ENCODE data around the gene CYBA. TPM values are rescaled to one million over a fixed set of nuclear protein-coding genes. Genes with fewer than 3 reads are reported as not detected.

CYBA gene
- total RNA-seq, 1 experiment from 2014 or later: 867 TPM

- intact Hi-C loops (cut with micrococcal nuclease; ENCODE audit: unreplicated experiment): no loop called here
- DNase-seq: peak; percentile 68
- H3K4me3 Mint-ChIP-seq (ENCODE audit: low read depth, unreplicated experiment): peak overlapping the region; percentile 76
- no peak overlapping the region for H3K27ac Mint-ChIP-seq (ENCODE audit: unreplicated experiment)
- H3K27me3 Mint-ChIP-seq (ENCODE audit: unreplicated experiment): peaks cover 66% of the 10 kb centered on the region
- peaks cover 25% of the 10 kb centered on the region for H3K36me3 Mint-ChIP-seq (ENCODE audit: insufficient read depth, unreplicated experiment)
- BruUV-seq (replicated peaks): no TSS peak
- CTCF ChIA-PET: interaction anchor here (1.3 kb wide), 1 partner anchor 13 kb away, joined by 3 read pairs; no protein-coding TSS in a partner anchor
- TF ChIP-seq, protein P1, sequence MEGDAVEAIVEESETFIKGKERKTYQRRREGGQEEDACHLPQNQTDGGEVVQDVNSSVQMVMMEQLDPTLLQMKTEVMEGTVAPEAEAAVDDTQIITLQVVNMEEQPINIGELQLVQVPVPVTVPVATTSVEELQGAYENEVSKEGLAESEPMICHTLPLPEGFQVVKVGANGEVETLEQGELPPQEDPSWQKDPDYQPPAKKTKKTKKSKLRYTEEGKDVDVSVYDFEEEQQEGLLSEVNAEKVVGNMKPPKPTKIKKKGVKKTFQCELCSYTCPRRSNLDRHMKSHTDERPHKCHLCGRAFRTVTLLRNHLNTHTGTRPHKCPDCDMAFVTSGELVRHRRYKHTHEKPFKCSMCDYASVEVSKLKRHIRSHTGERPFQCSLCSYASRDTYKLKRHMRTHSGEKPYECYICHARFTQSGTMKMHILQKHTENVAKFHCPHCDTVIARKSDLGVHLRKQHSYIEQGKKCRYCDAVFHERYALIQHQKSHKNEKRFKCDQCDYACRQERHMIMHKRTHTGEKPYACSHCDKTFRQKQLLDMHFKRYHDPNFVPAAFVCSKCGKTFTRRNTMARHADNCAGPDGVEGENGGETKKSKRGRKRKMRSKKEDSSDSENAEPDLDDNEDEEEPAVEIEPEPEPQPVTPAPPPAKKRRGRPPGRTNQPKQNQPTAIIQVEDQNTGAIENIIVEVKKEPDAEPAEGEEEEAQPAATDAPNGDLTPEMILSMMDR (IDR thresholded peaks at IDR 0.05; ENCODE audit: unreplicated experiment): peak; percentile 76
- no peaks in the 10 kb centered on the region for H3K9me3 Mint-ChIP-seq (ENCODE audit: low read depth, unreplicated experiment)
- H3K4me1 Mint-ChIP-seq (ENCODE audit: low read depth, unreplicated experiment): peaks cover 21% of the 10 kb centered on the region
These were observed 34.6 kb upstream of the CYBA start for GRCh38 chr16:88685156-88686061.

DNA sequence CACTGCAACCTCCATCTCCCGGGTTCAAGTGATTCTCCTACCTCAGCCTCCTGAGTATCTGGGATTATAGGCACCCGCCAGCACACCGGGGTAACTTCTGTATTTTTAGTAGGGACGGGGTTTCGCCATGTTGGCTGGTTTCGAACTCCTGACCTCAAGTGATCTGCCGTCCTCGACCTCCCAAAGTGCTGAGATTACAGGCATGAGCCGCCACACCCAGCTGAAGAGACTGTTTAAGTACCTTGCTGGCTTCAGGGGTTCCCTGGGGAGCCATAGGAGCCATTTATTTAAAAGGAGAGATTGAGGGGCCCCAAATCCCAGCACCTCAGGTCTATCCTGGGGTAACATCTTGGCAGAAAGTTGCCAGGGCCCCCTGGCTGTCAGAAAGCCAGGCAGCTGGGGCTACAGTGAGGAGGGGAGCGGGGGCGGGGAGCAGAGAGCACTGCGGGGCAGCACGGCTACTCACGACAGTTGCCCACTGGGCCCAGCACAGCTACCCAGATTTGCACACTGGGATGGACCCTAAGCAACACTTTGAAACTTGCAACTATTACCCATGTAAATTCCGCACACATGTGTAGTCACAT lies 33.8 kb upstream of the CYBA start:
- DNase-seq: no peak
- Mint-ChIP-seq H3K27ac (ENCODE audit: unreplicated experiment) (no peak overlapping the region), H3K4me1 (ENCODE audit: low read depth, unreplicated experiment) (peaks cover 21% of the 10 kb centered on the region), H3K9me3 (ENCODE audit: low read depth, unreplicated experiment) (no peaks in the 10 kb centered on the region), H3K27me3 (ENCODE audit: unreplicated experiment) (peaks cover 61% of the 10 kb centered on the region), H3K36me3 (ENCODE audit: insufficient read depth, unreplicated experiment) (peaks cover 25% of the 10 kb centered on the region), H3K4me3 (ENCODE audit: low read depth, unreplicated experiment) (peak overlapping the region; percentile 76)
- BruUV-seq (replicated peaks): no TSS peak
- intact Hi-C loops (cut with micrococcal nuclease; ENCODE audit: unreplicated experiment): no loop called here
- CTCF ChIA-PET: interaction anchor here (1.3 kb wide), 1 partner anchor 13 kb away, joined by 3 read pairs; no protein-coding TSS in a partner anchor
- TF ChIP-seq, protein P1 (IDR thresholded peaks at IDR 0.05; ENCODE audit: unreplicated experiment): no peak

- Mint-ChIP-seq H3K36me3 (ENCODE audit: insufficient read depth, unreplicated experiment) (peaks cover 20% of the 10 kb centered on the region), H3K27me3 (ENCODE audit: unreplicated experiment) (peaks cover 45% of the 10 kb centered on the region), H3K4me3 (ENCODE audit: low read depth, unreplicated experiment) (peak overlapping the region; percentile 60), H3K9me3 (ENCODE audit: low read depth, unreplicated experiment) (no peaks in the 10 kb centered on the region), H3K4me1 (ENCODE audit: low read depth, unreplicated experiment) (peaks cover 7% of the 10 kb centered on the region), H3K27ac (ENCODE audit: unreplicated experiment) (no peak overlapping the region)
- TF ChIP-seq, protein P1 (IDR thresholded peaks at IDR 0.05; ENCODE audit: unreplicated experiment): no peak
- BruUV-seq (replicated peaks): no TSS peak
- CTCF ChIA-PET: interaction anchor here (1.3 kb wide), 1 partner anchor 42 kb away, joined by 4 read pairs; no protein-coding TSS in a partner anchor
- intact Hi-C loops (cut with micrococcal nuclease; ENCODE audit: unreplicated experiment): no loop called here
- no peak for DNase-seq
These were observed 31.0 kb upstream of the CYBA start for GRCh38 chr16:88681709-88682451.

DNA sequence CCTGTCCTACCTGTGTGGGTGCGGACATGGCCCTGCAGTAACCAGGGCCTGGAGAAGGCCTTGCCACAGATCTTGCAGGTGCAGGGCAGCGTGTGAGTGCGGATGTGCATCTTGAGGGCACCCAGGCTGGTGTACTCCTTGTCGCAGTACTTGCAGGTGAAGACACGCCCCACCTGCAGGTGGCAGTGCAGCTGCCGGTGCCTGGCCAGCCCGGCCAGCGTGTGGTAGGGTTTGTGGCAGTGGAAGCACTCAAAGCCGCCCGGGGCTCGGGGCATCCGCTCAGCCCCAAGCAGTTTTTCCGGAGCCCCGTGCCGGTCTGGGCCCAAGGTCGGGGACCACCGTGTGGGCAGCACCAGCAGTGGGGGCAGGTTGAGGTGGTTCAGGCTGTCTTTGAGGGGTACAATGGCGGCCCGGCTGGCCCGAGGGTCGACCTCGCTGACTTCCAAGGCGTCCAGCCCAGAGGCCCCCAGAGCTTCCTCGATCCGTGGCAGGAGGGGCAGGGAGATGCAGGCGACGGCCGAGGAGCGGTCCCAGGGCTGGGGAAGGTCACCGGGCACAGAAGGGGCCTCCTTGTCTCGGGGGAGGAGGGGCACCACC lies 30.3 kb upstream of the CYBA start:
- Mint-ChIP-seq H3K27me3 (ENCODE audit: unreplicated experiment) (peaks cover 45% of the 10 kb centered on the region), H3K4me3 (ENCODE audit: low read depth, unreplicated experiment) (peak overlapping the region; percentile 60), H3K36me3 (ENCODE audit: insufficient read depth, unreplicated experiment) (peaks cover 18% of the 10 kb centered on the region), H3K27ac (ENCODE audit: unreplicated experiment) (peak overlapping the region; percentile 56), H3K4me1 (ENCODE audit: low read depth, unreplicated experiment) (peaks cover 7% of the 10 kb centered on the region), H3K9me3 (ENCODE audit: low read depth, unreplicated experiment) (no peaks in the 10 kb centered on the region)
- intact Hi-C loops (cut with micrococcal nuclease; ENCODE audit: unreplicated experiment): no loop called here
- CTCF ChIA-PET: interaction anchor here (1.3 kb wide), 1 partner anchor 42 kb away, joined by 4 read pairs; no protein-coding TSS in a partner anchor
- no TSS peak for BruUV-seq (replicated peaks)
- peak; percentile 90 for DNase-seq
- TF ChIP-seq, protein P1 (IDR thresholded peaks at IDR 0.05; ENCODE audit: unreplicated experiment): peak; percentile 82
